Muscle of arm (tissue), 14 donors: ENCODE results near the gene FCRLB. TPM values are rescaled to one million over a fixed set of nuclear protein-coding genes. Genes with fewer than 3 reads are reported as not detected.
"Not testable (repeated sequence)": the region's sequence is repeated elsewhere in the genome, so short reads cannot be mapped to it uniquely, and the experiment has no call there.

Experiments used
- DNase-seq: peaks from one replicate; pipeline ENCODE4 v3.0.0-alpha.2; 2013
- long read RNA-seq, 11 donors: transcript quantifications; one replicate each; lab custom pipeline, GENCODE V29; 2026
- polyA plus RNA-seq, 12 donors: library from polyadenylated mRNA; unstranded; fragments of 120-200 nt; gene quantifications; one replicate each; pipeline ENCODE4 v1.2.1, GENCODE V29; 2013; ENCODE audit not compliant: insufficient read length in 12 of 12

FCRLB gene, protein sequence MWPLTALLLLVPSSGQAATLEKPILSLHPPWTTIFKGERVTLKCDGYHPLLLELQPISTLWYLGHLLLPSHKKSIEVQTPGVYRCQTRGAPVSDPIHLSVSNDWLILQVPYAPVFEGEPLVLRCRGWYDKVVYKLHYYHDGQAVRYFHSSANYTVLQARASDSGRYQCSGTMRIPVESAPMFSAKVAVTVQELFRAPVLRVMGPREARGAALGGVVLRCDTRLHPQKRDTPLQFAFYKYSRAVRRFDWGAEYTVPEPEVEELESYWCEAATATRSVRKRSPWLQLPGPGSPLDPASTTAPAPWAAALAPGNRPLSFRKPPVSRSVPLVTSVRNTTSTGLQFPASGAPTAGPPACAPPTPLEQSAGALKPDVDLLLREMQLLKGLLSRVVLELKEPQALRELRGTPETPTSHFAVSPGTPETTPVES
- polyA plus RNA-seq = under 1 TPM in 10 of 12 donors, not detected in 2; 0.24 to 0.77 (median 0.40) TPM
- long read RNA-seq, donor 1, partial matches to known transcripts = 0 of 1 reads
- long read RNA-seq, donor 1, other reads (novel, unspliced or antisense) = 0 of 1 reads
- long read RNA-seq, donor 2, partial matches to known transcripts = 0 of 2 reads
- long read RNA-seq, donor 2, other reads (novel, unspliced or antisense) = 0 of 2 reads
- long read RNA-seq, donor 3 = 0 reads
- long read RNA-seq, donor 4 = 0 reads
- long read RNA-seq, donor 5 = 0 reads
- long read RNA-seq, donor 6, partial matches to known transcripts = 0 of 2 reads
- long read RNA-seq, donor 6, other reads (novel, unspliced or antisense) = 0 of 2 reads
- long read RNA-seq, donor 7 = 0 reads
- long read RNA-seq, donor 8, partial matches to known transcripts = 0 of 2 reads
- long read RNA-seq, donor 8, other reads (novel, unspliced or antisense) = 0 of 2 reads
- long read RNA-seq, donor 9 = 0 reads
- long read RNA-seq, donor 10 = 0 reads
- long read RNA-seq, donor 11 = 0 reads

GRCh38 chr1:161720956-161721737 lies at the start of gene FCRLB:
Gene FCRLB, plus strand, starts transcription at chr1:161721544. Its CDS starts 1,129 bp downstream, at chr1:161722673.
- DNase-seq = no peak

DNA sequence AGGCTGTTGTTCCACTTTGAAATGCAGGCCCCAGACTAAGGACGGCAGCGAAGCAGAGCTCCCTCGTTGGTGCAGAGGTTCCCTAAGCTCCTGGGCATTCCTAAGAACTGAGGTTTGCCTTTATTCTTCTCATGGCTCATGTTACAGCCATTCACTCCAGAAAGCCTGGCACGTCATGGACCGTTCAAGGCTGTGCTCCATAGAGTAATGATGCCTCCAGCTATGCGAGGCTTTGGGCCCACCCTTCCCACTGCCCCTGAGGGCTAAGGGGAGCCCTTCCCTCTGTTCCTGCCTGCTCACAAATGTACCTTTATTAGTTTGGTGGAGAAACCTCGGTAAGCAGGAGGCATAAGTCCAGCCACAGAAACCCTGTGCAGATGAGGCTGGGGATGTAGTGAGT lies 47.9 kb upstream of the FCRLB start:
- DNase-seq = not testable (repeated sequence)

- DNase-seq = not testable (repeated sequence)
Measured at GRCh38 chr1:161674447-161674846, 46.9 kb upstream of the FCRLB start.

DNA sequence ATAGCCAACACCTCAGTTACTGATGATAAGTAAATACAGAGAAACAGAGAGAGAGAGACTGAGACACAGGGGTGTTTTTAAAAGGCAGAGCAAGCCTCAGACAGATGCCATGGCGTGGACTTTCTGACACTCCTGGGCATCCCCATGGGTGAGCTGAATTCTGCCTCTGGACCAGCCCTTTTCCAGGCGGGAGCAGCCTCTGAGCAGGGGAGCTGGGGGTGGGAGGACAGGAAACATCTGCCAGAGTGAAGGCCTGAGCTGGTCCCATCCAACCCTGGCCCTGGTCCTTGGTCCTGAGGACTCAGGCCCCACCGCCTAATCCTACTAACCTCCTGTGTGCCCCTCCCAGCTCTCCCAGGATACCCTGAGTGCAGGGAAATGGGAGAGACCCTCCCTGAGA lies 46.4 kb upstream of the FCRLB start:
- not testable (repeated sequence) for DNase-seq

DNA sequence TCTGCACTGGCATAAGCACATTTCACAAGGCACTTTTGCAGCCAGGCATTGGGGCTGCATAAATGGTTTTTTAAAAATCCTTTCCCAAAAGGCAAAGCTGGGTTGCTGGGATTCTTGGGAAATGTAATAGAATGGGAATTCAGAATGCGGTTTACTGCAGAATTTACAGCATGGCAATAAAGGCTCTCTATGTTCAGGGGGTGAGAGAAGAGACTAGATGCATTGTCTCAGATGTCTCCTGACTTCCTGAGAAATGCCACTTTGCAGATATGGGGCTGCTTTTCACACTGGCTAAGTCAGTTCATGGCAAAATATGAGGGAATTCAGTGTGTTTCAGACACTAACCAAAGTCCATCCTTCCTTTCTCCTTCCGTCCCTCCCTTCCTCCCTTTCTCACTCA lies 44.9 kb upstream of the FCRLB start:
- no peak for DNase-seq

DNA sequence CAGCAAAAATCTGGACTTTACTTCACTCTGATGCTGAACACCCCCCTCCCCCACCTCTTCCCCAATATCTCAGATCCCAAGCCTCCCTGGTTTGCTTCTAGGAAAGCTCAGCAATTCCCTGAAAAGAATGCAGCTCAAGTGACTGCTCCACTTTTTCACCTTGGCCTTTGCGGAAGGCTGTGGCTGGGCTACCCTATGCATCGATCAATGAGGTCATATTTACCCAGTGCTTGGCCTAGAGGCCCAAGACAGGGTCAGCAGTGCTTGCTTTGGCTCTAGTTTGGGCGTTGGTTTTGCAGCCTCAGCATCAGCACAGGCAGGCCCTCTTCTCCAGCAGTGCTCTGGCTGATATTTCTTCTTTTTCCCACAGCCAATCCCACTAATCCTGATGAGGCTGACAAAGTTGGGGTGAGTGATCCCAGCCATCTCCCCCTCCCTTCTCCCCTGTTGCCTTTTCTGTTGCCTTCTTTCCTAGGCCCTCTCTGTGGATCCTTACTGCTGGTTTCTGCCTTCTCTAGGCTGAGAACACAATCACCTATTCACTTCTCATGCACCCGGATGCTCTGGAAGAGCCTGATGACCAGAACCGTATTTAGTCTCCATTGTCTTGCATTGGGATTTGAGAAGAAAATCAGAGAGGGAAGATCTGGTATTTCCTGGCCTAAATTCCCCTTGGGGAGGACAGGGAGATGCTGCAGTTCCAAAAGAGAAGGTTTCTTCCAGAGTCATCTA lies 44.2 kb upstream of the FCRLB start:
- DNase-seq = no peak

- no peak for DNase-seq
Measured at GRCh38 chr1:161678500-161678899, 42.8 kb upstream of the FCRLB start.

DNA sequence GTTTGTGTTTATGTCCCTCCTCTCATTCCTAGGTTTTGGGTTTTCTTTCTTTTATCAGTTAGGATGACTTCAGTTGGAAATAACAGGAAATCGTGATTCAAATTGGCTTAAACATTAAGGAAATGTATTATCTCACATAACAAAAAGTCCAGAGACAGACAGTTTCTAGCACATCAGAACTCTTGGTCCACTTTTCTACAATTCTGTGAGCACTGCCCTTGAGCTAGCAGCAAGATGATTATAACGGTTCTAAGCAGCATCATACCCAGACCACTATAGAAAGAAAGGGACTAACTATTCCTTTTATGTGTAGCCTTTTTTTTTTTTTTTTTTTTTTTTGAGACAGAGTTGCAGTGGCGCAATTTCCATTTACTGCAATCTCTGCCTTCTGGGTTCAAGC lies 39.5 kb upstream of the FCRLB start:
- DNase-seq = no peak

GRCh38 chr1:161688946-161689345 lies 32.4 kb upstream of the FCRLB start:
- no peak for DNase-seq

DNA sequence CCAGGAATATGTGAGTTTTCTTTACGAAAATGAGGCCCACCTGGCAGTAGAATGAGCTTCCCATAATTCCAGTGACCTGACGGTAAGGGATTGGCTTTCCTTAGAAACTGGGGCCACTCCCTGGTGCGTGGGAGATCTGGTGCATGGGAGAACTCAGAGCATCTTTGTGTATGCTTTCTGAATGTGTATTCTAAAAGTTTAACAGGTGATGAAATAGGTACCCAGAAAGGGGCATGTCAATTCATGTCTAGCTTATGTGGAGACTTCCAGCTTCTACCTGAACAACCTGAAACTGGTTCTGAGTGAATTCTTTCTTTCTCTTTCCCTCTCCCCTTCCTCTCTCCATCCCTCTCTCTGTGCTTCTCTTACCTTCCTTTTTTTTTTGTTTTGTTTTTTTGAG lies 29.5 kb upstream of the FCRLB start:
- DNase-seq = no peak

DNA sequence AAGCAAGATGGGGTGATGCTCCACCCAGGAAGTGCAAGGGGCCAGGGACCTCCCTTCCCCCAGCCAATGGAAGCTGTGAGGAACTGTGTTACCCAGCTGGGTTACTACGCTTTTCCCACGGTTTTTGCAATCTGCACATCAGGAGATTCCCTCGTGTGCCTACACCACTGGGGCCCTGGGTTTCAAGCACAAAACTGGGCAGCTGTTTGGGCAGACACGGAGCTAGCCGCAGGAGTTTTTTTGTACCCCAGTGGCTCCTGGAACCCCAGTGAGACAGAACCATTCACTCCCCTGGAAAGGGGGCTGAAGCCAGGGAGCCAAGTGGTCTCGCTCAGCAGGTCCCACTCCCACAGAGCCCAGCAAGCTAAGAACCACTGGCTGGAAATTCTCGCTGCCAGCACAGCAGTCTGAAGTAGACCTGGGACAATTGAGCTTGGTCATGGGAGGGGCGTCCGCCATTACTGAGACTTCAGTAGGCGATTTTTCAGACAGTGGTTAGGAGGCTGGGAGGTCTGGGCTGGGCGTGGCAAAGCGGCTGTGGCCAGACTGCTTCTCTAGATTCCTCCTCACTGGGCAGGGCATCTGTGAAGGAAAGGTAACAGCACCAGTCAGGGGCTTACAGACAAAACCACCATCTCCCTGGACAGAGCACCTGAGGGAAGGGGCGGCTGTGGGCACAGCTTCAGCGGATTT lies 28.2 kb upstream of the FCRLB start:
- DNase-seq = not testable (repeated sequence)

- DNase-seq = not testable (repeated sequence)
Measured at GRCh38 chr1:161698302-161698701, 23.0 kb upstream of the FCRLB start.

GRCh38 chr1:161702250-161702649 lies 19.1 kb upstream of the FCRLB start:
- no peak for DNase-seq

- DNase-seq = no peak
Measured at GRCh38 chr1:161705537-161705936, 15.8 kb upstream of the FCRLB start.

DNA sequence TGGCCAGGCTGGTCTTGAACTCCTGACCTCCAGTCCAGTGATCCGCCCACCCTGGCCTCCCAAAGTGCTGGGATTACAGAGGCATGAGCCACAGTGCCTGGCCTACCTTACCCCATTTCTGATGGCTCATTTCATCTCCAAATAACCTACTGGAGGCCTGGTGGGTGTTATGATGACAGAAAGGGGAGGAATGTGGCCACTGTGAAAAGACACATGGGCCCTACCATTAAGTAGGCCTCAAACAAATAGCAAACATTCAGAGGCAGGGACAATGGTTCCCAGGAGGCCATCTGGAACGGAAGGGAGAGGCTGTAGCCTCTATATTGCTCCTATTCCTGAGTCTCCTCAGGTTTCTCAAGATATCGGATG lies 15.2 kb upstream of the FCRLB start:
- no peak for DNase-seq

DNA sequence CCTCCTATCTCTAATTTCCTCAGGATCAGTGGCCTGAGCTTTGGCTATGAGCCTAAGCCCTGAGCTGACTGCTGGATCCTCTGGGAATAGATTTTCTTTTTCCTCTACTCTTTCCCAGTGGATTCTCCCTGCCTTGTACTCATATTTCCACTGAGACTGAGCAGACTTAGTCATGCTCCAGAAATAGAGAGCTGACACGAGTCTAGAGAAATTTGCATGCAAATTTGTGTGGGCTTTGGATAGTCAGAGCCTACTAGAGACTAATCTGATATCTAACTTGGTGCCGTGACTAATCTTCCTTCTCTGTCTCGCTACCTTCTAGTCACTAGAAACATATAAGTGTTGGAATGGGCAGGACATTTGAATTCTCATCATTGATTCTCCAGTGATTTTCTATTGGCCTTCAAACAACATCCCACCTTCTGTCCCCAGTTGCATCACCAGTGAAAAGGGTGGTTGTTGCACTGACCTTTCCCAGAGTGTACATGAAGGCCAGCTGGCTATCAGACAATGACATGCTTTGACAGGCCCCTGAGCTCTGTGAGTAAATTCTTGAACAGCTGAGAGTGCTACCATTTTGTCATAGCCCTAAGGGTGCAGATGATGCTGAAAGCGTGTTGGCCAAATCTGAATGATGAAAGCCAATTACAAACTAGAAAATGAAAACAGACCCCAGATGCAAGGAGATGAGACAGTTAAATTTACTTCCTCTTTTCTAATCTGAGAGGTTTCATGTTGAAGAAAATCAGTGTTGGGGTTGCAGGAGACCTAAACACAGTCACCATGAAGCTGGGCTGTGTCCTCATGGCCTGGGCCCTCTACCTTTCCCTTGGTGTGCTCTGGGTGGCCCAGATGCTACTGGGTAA lies 14.6 kb upstream of the FCRLB start, which contains the start of gene FCRLA:
FCRLA (plus strand) TSS at position 748 of the 866 bp plus-strand sequence; CDS start at position 784, 36 bp downstream.
- peak; percentile 7 for DNase-seq

DNA sequence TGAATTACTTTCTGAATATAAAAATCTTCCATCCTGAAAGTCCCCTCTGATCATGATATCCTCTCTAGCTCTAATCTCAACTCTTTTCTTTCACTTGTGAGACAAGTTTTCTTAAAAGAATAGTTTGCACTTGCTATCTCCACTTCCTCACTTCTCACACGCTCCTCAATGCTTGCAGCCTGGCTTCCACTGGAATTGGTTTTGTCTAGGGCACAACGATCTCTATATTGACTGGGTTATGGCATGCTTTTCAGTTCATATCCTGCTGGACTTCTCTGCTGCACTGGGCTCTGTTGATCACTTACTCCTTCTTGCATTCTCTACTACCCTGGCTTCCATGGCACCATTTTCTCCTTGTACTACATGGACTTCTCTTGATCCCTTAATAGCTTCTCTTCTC lies 13.8 kb upstream of the FCRLB start:
- no peak for DNase-seq

GRCh38 chr1:161709373-161709772 lies 12.0 kb upstream of the FCRLB start:
- DNase-seq = no peak

- DNase-seq = no peak
Measured at GRCh38 chr1:161710560-161710959, 10.8 kb upstream of the FCRLB start.
